Adrenal gland (tissue), 5 donors: ENCODE measurements around the gene ACTL7A.

Source experiments
- CTCF ChIP-seq, 6 experiments: fragments of 450-650 bp in 4 of 6; fragments of 200-600 bp in 2 of 6; sonication (generic) in 1 of 6; IDR thresholded peaks; 1 replicate in 5 of 6; 2 replicates in 1 of 6; pipeline versions ENCODE4 v1.5.1 to v1.8.0; 2016 to 2021; ENCODE audit warnings: antibody characterized with exemption in 6 of 6, mild to moderate bottlenecking in 2 of 6, moderate library complexity in 1 of 6
- POLR2A ChIP-seq, 2 donors: fragments of 450-650 bp; IDR thresholded peaks; one replicate each; pipeline ENCODE4 v1.6.1; 2017; ENCODE audit warnings: antibody characterized with exemption in 2 of 2, mild to moderate bottlenecking in 2 of 2, moderate library complexity in 1 of 2
- donor health status: DM: no; HTN: no; CAD: no.

GRCh38 chr9:108900176-108900575 lies 38.1 kb downstream of the ACTL7A start:
- TF ChIP-seq POLR2A (IDR thresholded peaks at IDR 0.05), result no peak
- no peak for TF ChIP-seq CTCF (IDR thresholded peaks at IDR 0.05)
